ENCODE results near the gene COPZ1.

The COPZ1 gene

GRCh38 chr12:54364413-54364812 is 39.5 kb downstream of the COPZ1 start, which contains the start of gene GPR84:
GPR84 (minus strand) TSS chr12:54364486; CDS start chr12:54363851, 635 bp downstream.
- H3K4me3 ChIP-seq (ENCODE audit: insufficient read depth in 1 of 2, low read depth in 1 of 2, low read length in 2 of 2), result no peak within 1 kb of the TSS
- H4K8ac ChIP-seq (ENCODE audit: low read length), result no peak within 1 kb of the TSS
- no peak within 1 kb of the TSS for H3K9ac ChIP-seq (ENCODE audit: low read length)
- H3K36me3 ChIP-seq (ENCODE audit: control insufficient read depth in 1 of 2, insufficient read depth in 2 of 2, low read depth in 1 of 2, low read length in 2 of 2), result no peaks in the 10 kb centered on the region
- peak within 1 kb of the TSS; percentile 22 to 87 for H2BK12ac ChIP-seq (ENCODE audit: low read length in 2 of 2)
- H3K4me2 ChIP-seq (ENCODE audit: low read length, poor library complexity, severe bottlenecking), result no peak within 1 kb of the TSS
- no peaks in the 10 kb centered on the region for H3K9me3 ChIP-seq (ENCODE audit: control insufficient read depth, low read length)
- H2BK5ac ChIP-seq (ENCODE audit: low read depth, low read length, poor library complexity, severe bottlenecking), result no peak within 1 kb of the TSS
- H3K14ac ChIP-seq (ENCODE audit: low read length in 2 of 2), result peak within 1 kb of the TSS in 1 of 2 experiments; percentile 44
- H2BK15ac ChIP-seq (ENCODE audit: low read depth, poor library complexity, severe bottlenecking), result no peak within 1 kb of the TSS
- no peak within 1 kb of the TSS for H3K27ac ChIP-seq (ENCODE audit: low read length, poor library complexity, severe bottlenecking)
- H3K18ac ChIP-seq (ENCODE audit: low read depth in 1 of 2, low read length in 2 of 2), result no peak within 1 kb of the TSS
- no peaks in the 10 kb centered on the region for H3K27me3 ChIP-seq (ENCODE audit: control insufficient read depth in 1 of 2, insufficient read depth in 1 of 2, low read length in 2 of 2)
- no peak within 1 kb of the TSS for H2AFZ ChIP-seq (ENCODE audit: low read depth, low read length)
- peaks cover 20% of the 10 kb centered on the region for H3K4me1 ChIP-seq (ENCODE audit: control insufficient read depth, insufficient read depth, low read depth, low read length)
- H3K4ac ChIP-seq (ENCODE audit: low read depth in 1 of 2, low read length in 2 of 2), result no peak within 1 kb of the TSS
- H3K79me1 ChIP-seq (replicated peaks; ENCODE audit: low read length, poor library complexity, severe bottlenecking), result no peaks in the 10 kb centered on the region
- H2BK120ac ChIP-seq (ENCODE audit: low read depth, low read length), result no peak within 1 kb of the TSS
- H3K23ac ChIP-seq (ENCODE audit: low read length in 2 of 2), result no peak within 1 kb of the TSS
- DNase-seq, result no peak
- H2AK5ac ChIP-seq (ENCODE audit: low read length, severe bottlenecking), result no peak within 1 kb of the TSS
- WGBS, result 87% methylated on average over 4 of the region's 4 CpGs
- H4K91ac ChIP-seq (ENCODE audit: low read length), result peak within 1 kb of the TSS; percentile 44

DNA sequence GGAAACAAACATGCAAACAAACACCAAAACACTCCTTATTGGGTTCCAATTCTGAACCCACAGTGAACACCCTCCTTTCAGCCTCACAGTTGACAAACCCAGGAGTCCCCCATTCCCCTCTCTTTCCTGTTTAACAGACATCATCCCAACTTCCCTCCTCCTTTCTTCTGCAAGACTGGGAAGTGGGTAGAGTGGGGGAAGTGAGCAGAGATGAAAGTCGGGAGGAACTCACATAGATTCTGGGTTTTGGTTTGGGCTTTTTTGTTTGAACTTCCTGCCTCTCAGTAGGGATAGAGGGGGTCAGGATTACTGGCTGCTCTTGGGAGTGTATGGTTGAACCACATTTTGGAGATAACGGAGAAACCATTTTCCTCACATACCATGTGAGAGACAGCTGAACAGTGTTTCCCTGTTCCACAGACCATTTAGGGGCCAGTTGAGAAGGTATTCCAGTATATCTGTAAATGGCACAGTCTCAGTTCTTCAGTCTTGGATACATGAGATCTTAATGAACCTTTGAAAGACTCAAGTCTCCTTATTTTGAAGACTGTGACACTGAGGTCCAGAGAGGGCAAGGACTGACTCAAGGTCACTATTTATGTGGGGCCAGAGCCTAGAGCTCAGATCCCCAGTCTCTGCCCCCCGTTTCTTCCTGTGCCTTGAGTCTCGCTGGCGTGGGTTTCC is 43.2 kb downstream of the COPZ1 start:
- no peak overlapping the region for H3K4ac ChIP-seq (ENCODE audit: low read depth in 1 of 2, low read length in 2 of 2)
- H3K27ac ChIP-seq (ENCODE audit: low read length, poor library complexity, severe bottlenecking), result no peak overlapping the region
- H2BK15ac ChIP-seq (ENCODE audit: low read depth, poor library complexity, severe bottlenecking), result no peak overlapping the region
- H2AK5ac ChIP-seq (ENCODE audit: low read length, severe bottlenecking), result peak overlapping the region; percentile 38
- no peak overlapping the region for H3K4me3 ChIP-seq (ENCODE audit: insufficient read depth in 1 of 2, low read depth in 1 of 2, low read length in 2 of 2)
- H3K14ac ChIP-seq (ENCODE audit: low read length in 2 of 2), result no peak overlapping the region
- H2BK120ac ChIP-seq (ENCODE audit: low read depth, low read length), result no peak overlapping the region
- peak overlapping the region; percentile 78 for H4K8ac ChIP-seq (ENCODE audit: low read length)
- peak overlapping the region in 1 of 2 experiments; percentile 63 for H2BK12ac ChIP-seq (ENCODE audit: low read length in 2 of 2)
- peak overlapping the region; percentile 80 for H3K9ac ChIP-seq (ENCODE audit: low read length)
- H2AFZ ChIP-seq (ENCODE audit: low read depth, low read length), result no peak overlapping the region
- H3K9me3 ChIP-seq (ENCODE audit: control insufficient read depth, low read length), result no peaks in the 10 kb centered on the region
- H3K27me3 ChIP-seq (ENCODE audit: control insufficient read depth in 1 of 2, insufficient read depth in 1 of 2, low read length in 2 of 2), result no peaks in the 10 kb centered on the region
- H4K91ac ChIP-seq (ENCODE audit: low read length), result no peak overlapping the region
- peaks cover 3 to 12% of the 10 kb centered on the region in 2 experiments for H3K36me3 ChIP-seq (ENCODE audit: control insufficient read depth in 1 of 2, insufficient read depth in 2 of 2, low read depth in 1 of 2, low read length in 2 of 2)
- H3K23ac ChIP-seq (ENCODE audit: low read length in 2 of 2), result no peak overlapping the region
- H3K4me2 ChIP-seq (ENCODE audit: low read length, poor library complexity, severe bottlenecking), result no peak overlapping the region
- 17% methylated on average over 4 of the region's 5 CpGs for WGBS
- DNase-seq, result no peak
- peak overlapping the region in 1 of 2 experiments; percentile 24 for H3K18ac ChIP-seq (ENCODE audit: low read depth in 1 of 2, low read length in 2 of 2)
- H2BK5ac ChIP-seq (ENCODE audit: low read depth, low read length, poor library complexity, severe bottlenecking), result no peak overlapping the region
- H3K79me1 ChIP-seq (replicated peaks; ENCODE audit: low read length, poor library complexity, severe bottlenecking), result no peaks in the 10 kb centered on the region
- peaks cover 21% of the 10 kb centered on the region for H3K4me1 ChIP-seq (ENCODE audit: control insufficient read depth, insufficient read depth, low read depth, low read length)

- Histone ChIP-seq H3K14ac (ENCODE audit: low read length in 2 of 2) (no peak overlapping the region), H2AK5ac (ENCODE audit: low read length, severe bottlenecking) (no peak overlapping the region), H2BK120ac (ENCODE audit: low read depth, low read length) (no peak overlapping the region), H2AFZ (ENCODE audit: low read depth, low read length) (no peak overlapping the region), H3K79me1 (replicated peaks; ENCODE audit: low read length, poor library complexity, severe bottlenecking) (no peaks in the 10 kb centered on the region), H2BK5ac (ENCODE audit: low read depth, low read length, poor library complexity, severe bottlenecking) (no peak overlapping the region), H3K18ac (ENCODE audit: low read depth in 1 of 2, low read length in 2 of 2) (peak overlapping the region in 1 of 2 experiments; percentile 14), H3K4me1 (ENCODE audit: control insufficient read depth, insufficient read depth, low read depth, low read length) (peaks cover 20% of the 10 kb centered on the region), H3K4ac (ENCODE audit: low read depth in 1 of 2, low read length in 2 of 2) (no peak overlapping the region), H3K9ac (ENCODE audit: low read length) (peak overlapping the region; percentile 80), H4K91ac (ENCODE audit: low read length) (peak overlapping the region; percentile 68), H3K9me3 (ENCODE audit: control insufficient read depth, low read length) (no peaks in the 10 kb centered on the region), H3K4me2 (ENCODE audit: low read length, poor library complexity, severe bottlenecking) (peak overlapping the region; percentile 56), H3K36me3 (ENCODE audit: control insufficient read depth in 1 of 2, insufficient read depth in 2 of 2, low read depth in 1 of 2, low read length in 2 of 2) (peaks cover 3 to 12% of the 10 kb centered on the region in 2 experiments), H3K27ac (ENCODE audit: low read length, poor library complexity, severe bottlenecking) (no peak overlapping the region), H2BK15ac (ENCODE audit: low read depth, poor library complexity, severe bottlenecking) (peak overlapping the region; percentile 99), H2BK12ac (ENCODE audit: low read length in 2 of 2) (peak overlapping the region in 1 of 2 experiments; percentile 56), H4K8ac (ENCODE audit: low read length) (peak overlapping the region; percentile 82), H3K23ac (ENCODE audit: low read length in 2 of 2) (no peak overlapping the region), H3K27me3 (ENCODE audit: control insufficient read depth in 1 of 2, insufficient read depth in 1 of 2, low read length in 2 of 2) (no peaks in the 10 kb centered on the region), H3K4me3 (ENCODE audit: insufficient read depth in 1 of 2, low read depth in 1 of 2, low read length in 2 of 2) (peak overlapping the region in 1 of 2 experiments; percentile 70)
- peak; percentile 89 for DNase-seq
- WGBS, result 15% methylated on average over 36 of the region's 40 CpGs
These were observed 44.0 kb downstream of the COPZ1 start for GRCh38 chr12:54368709-54369596.
